ENCODE measurements around the gene CHD6.
A peak's percentile ranks its signal among the peaks of the same experiment; 100 is the strongest.

CHD6 gene

GRCh38 chr20:41617902-41618806 lies at the start of gene CHD6:
TSS of gene CHD6 (minus strand) at chr20:41618377. CDS start at chr20:41551337, 67,040 bp downstream.
- DNase-seq (ENCODE audit: low spot score), result peak; percentile 99

- peak; percentile 9 for DNase-seq (ENCODE audit: low spot score)
These were observed 46.4 kb upstream of the CHD6 start for GRCh38 chr20:41664584-41664983.

GRCh38 chr20:41657655-41658054 lies 39.5 kb upstream of the CHD6 start:
- DNase-seq (ENCODE audit: low spot score), result no peak

- DNase-seq (ENCODE audit: low spot score), result no peak
These were observed 37.9 kb upstream of the CHD6 start for GRCh38 chr20:41655962-41656618.

- DNase-seq (ENCODE audit: low spot score), result peak; percentile 50
These were observed 36.7 kb upstream of the CHD6 start for GRCh38 chr20:41654884-41655283.

- no peak for DNase-seq (ENCODE audit: low spot score)
These were observed 36.1 kb upstream of the CHD6 start for GRCh38 chr20:41654292-41654691.

- DNase-seq (ENCODE audit: low spot score), result no peak
These were observed 32.2 kb upstream of the CHD6 start for GRCh38 chr20:41650231-41650948.

GRCh38 chr20:41649489-41649888 lies 31.3 kb upstream of the CHD6 start:
- DNase-seq (ENCODE audit: low spot score), result no peak

- no peak for DNase-seq (ENCODE audit: low spot score)
These were observed 27.2 kb upstream of the CHD6 start for GRCh38 chr20:41645372-41645771.

- DNase-seq (ENCODE audit: low spot score), result peak; percentile 43
These were observed 25.3 kb upstream of the CHD6 start for GRCh38 chr20:41643504-41643938.

GRCh38 chr20:41639630-41640029 lies 21.5 kb upstream of the CHD6 start:
- DNase-seq (ENCODE audit: low spot score), result no peak

- no peak for DNase-seq (ENCODE audit: low spot score)
These were observed 20.3 kb upstream of the CHD6 start for GRCh38 chr20:41638456-41638855.

GRCh38 chr20:41635158-41635557 lies 17.0 kb upstream of the CHD6 start:
- no peak for DNase-seq (ENCODE audit: low spot score)

GRCh38 chr20:41632896-41633295 lies 14.7 kb upstream of the CHD6 start:
- peak; percentile 12 for DNase-seq (ENCODE audit: low spot score)

GRCh38 chr20:41631826-41632225 lies 13.6 kb upstream of the CHD6 start:
- DNase-seq (ENCODE audit: low spot score), result peak; percentile 41

- DNase-seq (ENCODE audit: low spot score), result no peak
These were observed 12.7 kb upstream of the CHD6 start for GRCh38 chr20:41630846-41631245.

GRCh38 chr20:41627611-41628244 lies 9.6 kb upstream of the CHD6 start:
- DNase-seq (ENCODE audit: low spot score), result no peak

- DNase-seq (ENCODE audit: low spot score), result no peak
These were observed 8.9 kb upstream of the CHD6 start for GRCh38 chr20:41627001-41627495.

- no peak for DNase-seq (ENCODE audit: low spot score)
These were observed 5.6 kb upstream of the CHD6 start for GRCh38 chr20:41623625-41624375.

GRCh38 chr20:41622584-41622983 lies 4.4 kb upstream of the CHD6 start:
- no peak for DNase-seq (ENCODE audit: low spot score)

- no peak for DNase-seq (ENCODE audit: low spot score)
These were observed 3.8 kb upstream of the CHD6 start for GRCh38 chr20:41621971-41622370.

Measured in AG08396 (cell line).